IMR-90 (cell line): ENCODE data around the gene PCGF3. TPM values are rescaled to one million over a fixed set of nuclear protein-coding genes. Genes with fewer than 3 reads are reported as not detected.

Source experiments
- ATAC-seq: fragments of 200-7000 bp; cut with Tn5 transposase; 2 replicates; pipeline ENCODE4 v1.9.1; 2020; ENCODE audit warnings: low read depth, mild to moderate bottlenecking, moderate library complexity
- BruUV-seq: library from RNA; stranded (reverse); fragments of 400-500 nt; replicated peaks from 2 replicates; lab custom pipeline; 2021; lab: Mats Ljungman, UMichigan
- CTCF ChIA-PET: fragments of 300-600 bp; formaldehyde crosslinking; extraction: SDS; loops from one replicate; lab custom pipeline; 2021; ENCODE audit warnings: antibody characterized with exemption; lab: Yijun Ruan, JAX
- POLR2A ChIA-PET: fragments of 300-600 bp; sonication (Branson Sonifier 250); formaldehyde crosslinking; loops from one replicate; lab custom pipeline; 2022; ENCODE audit warnings: antibody characterized with exemption; ENCODE audit not compliant: unreplicated experiment; lab: Charles Lee
- DNase-seq: peaks from one replicate; pipeline ENCODE4 v3.0.0; 2013
- H2AFZ ChIP-seq: replicated peaks from 2 replicates; pipeline ENCODE3; 2013; ENCODE audit warnings: low read length, mild to moderate bottlenecking; ENCODE audit not compliant: poor library complexity
- H2AK5ac ChIP-seq: 2 replicates; pipeline ENCODE4 v1.6.1; 2013; ENCODE audit warnings: low read depth, low read length, inconsistent platforms
- H2AK9ac ChIP-seq: replicated peaks from 2 replicates; pipeline ENCODE3; 2013; ENCODE audit warnings: mild to moderate bottlenecking, low read depth, low read length, moderate library complexity; ENCODE audit not compliant: poor library complexity
- H2BK120ac ChIP-seq: 2 replicates; pipeline ENCODE4 v1.6.1; 2013; ENCODE audit warnings: low read depth, low read length, inconsistent platforms
- H2BK15ac ChIP-seq: 3 replicates; pipeline ENCODE4 v1.6.1; 2013; ENCODE audit warnings: low read depth, low read length, inconsistent platforms
- H2BK20ac ChIP-seq: 2 replicates; pipeline ENCODE4 v1.6.1; 2013; ENCODE audit warnings: low read depth, mild to moderate bottlenecking, inconsistent platforms, low read length, moderate library complexity
- H2BK5ac ChIP-seq: 2 replicates; pipeline ENCODE4 v1.6.1; 2013; ENCODE audit warnings: mild to moderate bottlenecking, low read depth, low read length, inconsistent platforms; ENCODE audit not compliant: poor library complexity, severe bottlenecking
- H3K14ac ChIP-seq: replicated peaks from 2 replicates; pipeline ENCODE4 v1.6.1; 2013; ENCODE audit warnings: low read depth, low read length, inconsistent platforms
- H3K18ac ChIP-seq: 2 replicates; pipeline ENCODE4 v1.6.1; 2013; ENCODE audit warnings: low read depth, low read length, control low read depth
- H3K23ac ChIP-seq: 2 replicates; pipeline ENCODE4 v1.6.1; 2013; ENCODE audit warnings: low read depth, low read length, inconsistent platforms
- H3K27ac ChIP-seq: 2 replicates; pipeline ENCODE4 v1.5.1; 2013; ENCODE audit warnings: mild to moderate bottlenecking, control low read depth, low read length; ENCODE audit not compliant: insufficient read depth
- H3K27me3 ChIP-seq: 2 replicates; pipeline ENCODE4 v1.6.1; 2013; ENCODE audit warnings: low read length; ENCODE audit not compliant: control insufficient read depth, insufficient read depth
- H3K36me3 ChIP-seq: 2 replicates; pipeline ENCODE4 v1.6.1; 2013; ENCODE audit warnings: low read length, mixed read lengths; ENCODE audit not compliant: control insufficient read depth, insufficient read depth
- H3K4ac ChIP-seq: 2 replicates; pipeline ENCODE4 v1.6.1; 2013; ENCODE audit warnings: low read depth, low read length, inconsistent platforms
- H3K4me1 ChIP-seq: 2 replicates; pipeline ENCODE4 v1.6.1; 2013; ENCODE audit warnings: low read length, mixed read lengths; ENCODE audit not compliant: control insufficient read depth, insufficient read depth
- H3K4me2 ChIP-seq: 2 replicates; pipeline ENCODE4 v1.6.1; 2013; ENCODE audit warnings: low read depth, mild to moderate bottlenecking, control low read depth, low read length, moderate library complexity
- H3K4me3 ChIP-seq: 2 replicates; pipeline ENCODE4 v1.5.1; 2013; ENCODE audit warnings: low read depth, mild to moderate bottlenecking, control low read depth, low read length, moderate library complexity; ENCODE audit not compliant: insufficient read depth
- H3K56ac ChIP-seq: 2 replicates; pipeline ENCODE4 v1.6.1; 2013; ENCODE audit warnings: low read length, inconsistent platforms; ENCODE audit not compliant: insufficient read depth; ENCODE audit errors: extremely low read depth
- H3K79me1 ChIP-seq, 2 experiments: 2 replicates each; pipeline ENCODE4 v1.6.1; 2013; ENCODE audit warnings: low read length in 2 of 2, inconsistent platforms in 1 of 2, low read depth in 1 of 2
- H3K9ac ChIP-seq: 2 replicates; pipeline ENCODE4 v1.6.1; 2013; ENCODE audit warnings: low read depth, low read length, control low read depth
- H3K9me1 ChIP-seq: 2 replicates; pipeline ENCODE4 v1.6.1; 2013; ENCODE audit warnings: low read length, inconsistent platforms; ENCODE audit not compliant: insufficient read depth
- H3K9me3 ChIP-seq: 2 replicates; pipeline ENCODE4 v1.6.1; 2013; ENCODE audit warnings: low read length; ENCODE audit not compliant: control insufficient read depth, insufficient read depth
- H4K20me1 ChIP-seq: 2 replicates; pipeline ENCODE4 v1.6.1; 2013; ENCODE audit warnings: low read length, inconsistent platforms; ENCODE audit not compliant: insufficient read depth
- H4K5ac ChIP-seq: 2 replicates; pipeline ENCODE4 v1.6.1; 2013; ENCODE audit warnings: mild to moderate bottlenecking, low read depth, low read length, control low read depth
- H4K8ac ChIP-seq, 2 experiments: 2 replicates each; pipeline ENCODE4 v1.6.1; 2013; ENCODE audit warnings: low read depth in 2 of 2, low read length in 2 of 2, control low read depth in 1 of 2, inconsistent platforms in 1 of 2
- H4K91ac ChIP-seq: 2 replicates; pipeline ENCODE4 v1.6.1; 2013; ENCODE audit warnings: low read depth, low read length, inconsistent platforms; ENCODE audit not compliant: insufficient read depth
- BHLHE40 ChIP-seq: fragments of 150-350 bp; IDR thresholded peaks from 2 replicates; pipeline ENCODE4 v1.6.1; 2016; ENCODE audit warnings: mild to moderate bottlenecking, low read depth, low read length
- MAFK ChIP-seq: IDR thresholded peaks from 2 replicates; pipeline ENCODE4 v1.6.1; 2012; ENCODE audit warnings: low read depth, low read length, improper control_type of control experiment
- MXI1 ChIP-seq: IDR thresholded peaks from 2 replicates; pipeline ENCODE4 v1.6.1; 2012; ENCODE audit warnings: low read depth, mild to moderate bottlenecking, low read length, moderate library complexity, borderline replicate concordance
- NFE2L2 ChIP-seq: fragments of 150-350 bp; IDR thresholded peaks from 2 replicates; pipeline ENCODE4 v1.6.1; 2016; ENCODE audit warnings: low read depth, mild to moderate bottlenecking, low read length
- RAD21 ChIP-seq: IDR thresholded peaks from 2 replicates; pipeline ENCODE4 v1.6.1; 2012; ENCODE audit warnings: low read length, improper control_type of control experiment
- RCOR1 ChIP-seq: IDR thresholded peaks from 2 replicates; pipeline ENCODE4 v1.6.1; 2012; ENCODE audit warnings: mild to moderate bottlenecking, low read length, improper control_type of control experiment; ENCODE audit not compliant: insufficient replicate concordance
- RFX5 ChIP-seq: IDR thresholded peaks from 2 replicates; pipeline ENCODE4 v1.8.0; 2012; ENCODE audit warnings: low read depth, mild to moderate bottlenecking, low read length, moderate library complexity
- SMC3 ChIP-seq: fragments of 150-350 bp; IDR thresholded peaks from 2 replicates; pipeline ENCODE4 v1.6.1; 2016; ENCODE audit warnings: low read depth, mild to moderate bottlenecking, antibody characterized with exemption, low read length, moderate library complexity
- WGBS, 2 experiments: methylation state at CpG; one replicate each; pipeline versions ENCODE4 v1.1.5 to v1.1.7; 2013; ENCODE audit warnings: missing lambda C conversion rate in 2 of 2; ENCODE audit not compliant: insufficient read length in 1 of 2; ENCODE audit errors: extremely low coverage in 2 of 2; 5-methylcytosine and 5-hydroxymethylcytosine counted together
- dilution Hi-C: fragments of 300-500 bp; cut with HindIII; formaldehyde crosslinking; loops from one replicate; pipeline ENCODE4 v1.14.3; 2018; ENCODE audit warnings: low sequenced_read_pairs; ENCODE audit not compliant: unreplicated experiment
- in situ Hi-C: fragments of 300-500 bp; cut with MboI; formaldehyde crosslinking; loops from 3 replicates; pipeline ENCODE4 v1.14.3; 2019; ENCODE audit warnings: low sequenced_read_pairs, inconsistent platforms, mixed read lengths
- intact Hi-C: fragments of 100-400 bp; cut with micrococcal nuclease; formaldehyde crosslinking; loops from 2 replicates; pipeline ENCODE4 v1.10.0; 2022
- polyA plus RNA-seq, 3 experiments: library from polyadenylated mRNA; depleted of rRNA; stranded (reverse); fragments of >200 nt; gene quantifications; 2 replicates each; pipeline ENCODE4 v1.2.3, GENCODE V29; 2012; ENCODE audit warnings: low replicate concordance in 1 of 3
- total RNA-seq: library from RNA; depleted of rRNA; stranded (reverse); fragments of >200 nt; gene quantifications from 2 replicates; pipeline ENCODE4 v1.2.3, GENCODE V29; 2012
- TF ChIP-seq, protein P1 (sequence below): conservative IDR thresholded peaks from 2 replicates; pipeline ENCODE4 v1.5.1; 2012; ENCODE audit warnings: mild to moderate bottlenecking, low read depth, low read length, improper control_type of control experiment
- TF ChIP-seq, protein P2 (sequence below): fragments of 150-350 bp; IDR thresholded peaks from 2 replicates; pipeline ENCODE4 v1.6.1; 2017; ENCODE audit warnings: mild to moderate bottlenecking, antibody characterized with exemption, low read length, low read depth

Gene PCGF3
- total and polyA plus RNA-seq, 2 of the 4 experiments (the other 2 are of a cell fraction), result 40.0 to 55.3 TPM

DNA sequence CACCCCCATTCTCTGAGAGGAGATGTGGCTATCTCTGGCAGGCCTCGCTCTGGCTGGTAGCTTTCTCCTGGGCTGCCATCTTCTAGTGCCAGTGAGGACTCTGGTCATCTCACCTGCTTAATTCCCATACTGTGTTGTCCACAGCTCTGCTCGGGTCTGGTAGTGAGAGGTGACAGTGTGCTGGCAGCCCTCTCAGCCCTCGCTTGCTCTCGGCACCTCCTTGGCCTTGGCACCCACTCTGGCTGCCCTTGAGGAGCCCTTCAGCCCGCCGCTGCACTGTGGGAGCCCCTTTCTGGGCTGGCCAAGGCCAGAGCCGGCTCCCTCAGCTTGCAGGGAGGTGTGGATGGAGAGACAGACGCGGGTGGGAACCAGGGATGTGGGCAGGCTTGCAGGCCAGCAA is 67.6 kb downstream of the PCGF3 start:
- in situ Hi-C loops, result no loop called here
- peaks cover 31 to 75% of the 10 kb centered on the region in 2 experiments for H3K79me1 ChIP-seq
- no peak overlapping the region for H2BK15ac ChIP-seq
- no peak overlapping the region for H2AFZ ChIP-seq
- H3K36me3 ChIP-seq, result peaks cover 51% of the 10 kb centered on the region
- no peak overlapping the region for H3K4me2 ChIP-seq
- BruUV-seq, result no TSS peak
- no peak overlapping the region for H3K56ac ChIP-seq
- TF ChIP-seq RFX5 (no peak), NFE2L2 (no peak), MAFK (no peak), BHLHE40 (no peak), SMC3 (no peak), RAD21 (no peak), RCOR1 (no peak), MXI1 (no peak)
- TF ChIP-seq, protein P1, sequence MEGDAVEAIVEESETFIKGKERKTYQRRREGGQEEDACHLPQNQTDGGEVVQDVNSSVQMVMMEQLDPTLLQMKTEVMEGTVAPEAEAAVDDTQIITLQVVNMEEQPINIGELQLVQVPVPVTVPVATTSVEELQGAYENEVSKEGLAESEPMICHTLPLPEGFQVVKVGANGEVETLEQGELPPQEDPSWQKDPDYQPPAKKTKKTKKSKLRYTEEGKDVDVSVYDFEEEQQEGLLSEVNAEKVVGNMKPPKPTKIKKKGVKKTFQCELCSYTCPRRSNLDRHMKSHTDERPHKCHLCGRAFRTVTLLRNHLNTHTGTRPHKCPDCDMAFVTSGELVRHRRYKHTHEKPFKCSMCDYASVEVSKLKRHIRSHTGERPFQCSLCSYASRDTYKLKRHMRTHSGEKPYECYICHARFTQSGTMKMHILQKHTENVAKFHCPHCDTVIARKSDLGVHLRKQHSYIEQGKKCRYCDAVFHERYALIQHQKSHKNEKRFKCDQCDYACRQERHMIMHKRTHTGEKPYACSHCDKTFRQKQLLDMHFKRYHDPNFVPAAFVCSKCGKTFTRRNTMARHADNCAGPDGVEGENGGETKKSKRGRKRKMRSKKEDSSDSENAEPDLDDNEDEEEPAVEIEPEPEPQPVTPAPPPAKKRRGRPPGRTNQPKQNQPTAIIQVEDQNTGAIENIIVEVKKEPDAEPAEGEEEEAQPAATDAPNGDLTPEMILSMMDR, result no peak
- TF ChIP-seq, protein P2, sequence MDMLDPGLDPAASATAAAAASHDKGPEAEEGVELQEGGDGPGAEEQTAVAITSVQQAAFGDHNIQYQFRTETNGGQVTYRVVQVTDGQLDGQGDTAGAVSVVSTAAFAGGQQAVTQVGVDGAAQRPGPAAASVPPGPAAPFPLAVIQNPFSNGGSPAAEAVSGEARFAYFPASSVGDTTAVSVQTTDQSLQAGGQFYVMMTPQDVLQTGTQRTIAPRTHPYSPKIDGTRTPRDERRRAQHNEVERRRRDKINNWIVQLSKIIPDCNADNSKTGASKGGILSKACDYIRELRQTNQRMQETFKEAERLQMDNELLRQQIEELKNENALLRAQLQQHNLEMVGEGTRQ, result no peak
- no peak overlapping the region for H3K27ac ChIP-seq
- no peak overlapping the region for H4K5ac ChIP-seq
- H3K9ac ChIP-seq, result no peak overlapping the region
- H4K91ac ChIP-seq, result no peak overlapping the region
- H3K4me1 ChIP-seq, result peaks cover 2% of the 10 kb centered on the region
- H3K9me1 ChIP-seq, result peaks cover 13% of the 10 kb centered on the region
- no peak for ATAC-seq
- no peak overlapping the region for H2BK5ac ChIP-seq
- CTCF ChIA-PET, result no interaction called here
- H2BK120ac ChIP-seq, result no peak overlapping the region
- H3K27me3 ChIP-seq, result no peaks in the 10 kb centered on the region
- dilution Hi-C loops, result no loop called here
- no peak overlapping the region for H3K4ac ChIP-seq
- no peak overlapping the region for H3K23ac ChIP-seq
- H3K4me3 ChIP-seq, result no peak overlapping the region
- peaks cover 93% of the 10 kb centered on the region for H4K20me1 ChIP-seq
- intact Hi-C loops, result no loop called here
- H2BK20ac ChIP-seq, result no peak overlapping the region
- H3K14ac ChIP-seq, result no peak overlapping the region
- no peaks in the 10 kb centered on the region for H3K9me3 ChIP-seq
- no peak overlapping the region for H3K18ac ChIP-seq
- WGBS, 2 experiments, result 100% methylated on average over 2 of the region's 9 CpGs; no CpG with 5 or more reads in 1 of the 2 experiments
- H2AK5ac ChIP-seq, result no peak overlapping the region
- POLR2A ChIA-PET, result no interaction called here
- DNase-seq, result no peak
- H4K8ac ChIP-seq, result no peak overlapping the region
- H2AK9ac ChIP-seq, result peak overlapping the region; percentile 28
